Cardiac septum (tissue), 1 donor: ENCODE data around the gene STX8. TPM values are rescaled to one million over a fixed set of nuclear protein-coding genes. Genes with fewer than 3 reads are reported as not detected.
"Not testable (repeated sequence)": the region's sequence is repeated elsewhere in the genome, so short reads cannot be mapped to it uniquely, and the experiment has no call there.

Experiments
- DNase-seq: peaks from one replicate; pipeline ENCODE4 v3.0.0-alpha.2; 2020; ENCODE audit warnings: low spot score
- intact Hi-C: fragments of 100-400 bp; cut with DNase I; formaldehyde crosslinking; loops from one replicate; pipeline ENCODE4 v1.14.0; 2022
- long read RNA-seq: library from polyadenylated mRNA; unstranded; transcript quantifications from one replicate; pipeline ENCODE4 v2.0.0, GENCODE V29; 2021
- total RNA-seq: library from RNA; stranded (reverse); fragmentation: NEBNext Ultra II Directional; extraction: Animal tissue kit (Norgen Biotek cat#: 25700); gene quantifications from one replicate; pipeline ENCODE4 v1.2.1, GENCODE V29; 2021
- donor health status: DM: no; HTN: no; CAD: no.

The STX8 gene, protein sequence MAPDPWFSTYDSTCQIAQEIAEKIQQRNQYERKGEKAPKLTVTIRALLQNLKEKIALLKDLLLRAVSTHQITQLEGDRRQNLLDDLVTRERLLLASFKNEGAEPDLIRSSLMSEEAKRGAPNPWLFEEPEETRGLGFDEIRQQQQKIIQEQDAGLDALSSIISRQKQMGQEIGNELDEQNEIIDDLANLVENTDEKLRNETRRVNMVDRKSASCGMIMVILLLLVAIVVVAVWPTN
- total RNA-seq, result 53.0 TPM
- long read RNA-seq, transcript STX8-201 (8 exons, 1,246 nt), result major isoform, 29 of 40 reads
- long read RNA-seq, partial matches to known transcripts, result 2 of 40 reads
- long read RNA-seq, other reads (novel, unspliced or antisense), result 9 of 40 reads

DNA sequence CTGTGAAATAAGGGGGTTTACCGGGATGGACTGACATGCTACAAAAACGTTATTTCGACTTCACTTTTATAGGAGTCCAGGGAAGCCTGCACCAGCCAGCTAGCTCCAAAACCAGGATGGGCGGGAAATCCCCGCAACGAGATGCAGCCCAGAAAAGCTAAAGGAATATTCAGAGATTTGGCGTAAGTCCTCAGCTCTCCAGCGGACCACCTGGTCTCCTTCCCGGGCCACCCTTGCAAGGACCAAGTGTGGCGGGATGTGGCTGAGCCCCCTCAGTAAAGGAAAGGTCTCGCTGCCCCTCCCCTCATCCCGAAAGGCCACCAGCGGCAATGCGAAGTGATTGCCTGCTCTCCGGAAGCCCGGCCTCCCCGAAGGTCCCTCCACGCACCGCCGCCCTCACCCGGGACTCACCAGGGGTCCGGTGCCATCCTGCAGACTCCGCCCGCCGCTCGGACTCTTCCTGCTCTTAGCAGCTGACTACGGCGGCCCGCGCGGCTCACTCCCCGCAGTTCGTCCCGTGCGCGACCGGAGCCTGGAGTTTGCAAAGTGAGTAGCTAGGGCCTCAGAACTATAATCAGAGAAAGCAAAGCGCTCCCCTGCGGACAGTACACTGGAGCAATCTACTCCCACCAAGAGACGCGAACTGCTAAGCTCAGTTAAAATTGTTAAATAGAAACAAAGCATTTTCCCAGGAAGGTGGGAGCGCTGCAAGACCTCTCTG lies at the start of gene STX8:
STX8 (minus strand) TSS at position 440 of the 721 bp plus-strand sequence; CDS start at position 428, 12 bp downstream.
- intact Hi-C loops, result loop anchor here (10.0 kb wide), 1 partner anchor 189 kb away; no protein-coding TSS in a partner anchor
- DNase-seq, result peak; percentile 95

DNA sequence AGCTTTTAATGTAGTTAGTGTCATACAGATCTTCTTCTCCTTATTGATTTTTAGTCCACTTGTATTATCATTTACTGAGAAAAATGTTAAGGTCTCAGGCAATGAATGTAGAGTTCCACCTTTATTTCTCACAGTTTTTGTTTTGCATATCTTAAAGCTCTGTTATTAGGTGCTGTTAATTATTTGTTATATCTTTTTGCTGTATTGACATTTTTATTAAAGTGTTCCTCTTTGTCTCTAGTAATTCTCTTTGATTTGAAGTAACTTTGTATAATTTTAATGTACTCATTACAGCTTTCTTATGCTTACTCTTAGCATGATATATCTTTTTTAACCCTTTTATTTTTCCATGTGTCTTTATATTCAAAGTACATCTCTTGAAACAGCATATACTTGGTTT lies 47.3 kb upstream of the STX8 start:
- intact Hi-C loops, result no loop called here
- DNase-seq, result no peak

DNA sequence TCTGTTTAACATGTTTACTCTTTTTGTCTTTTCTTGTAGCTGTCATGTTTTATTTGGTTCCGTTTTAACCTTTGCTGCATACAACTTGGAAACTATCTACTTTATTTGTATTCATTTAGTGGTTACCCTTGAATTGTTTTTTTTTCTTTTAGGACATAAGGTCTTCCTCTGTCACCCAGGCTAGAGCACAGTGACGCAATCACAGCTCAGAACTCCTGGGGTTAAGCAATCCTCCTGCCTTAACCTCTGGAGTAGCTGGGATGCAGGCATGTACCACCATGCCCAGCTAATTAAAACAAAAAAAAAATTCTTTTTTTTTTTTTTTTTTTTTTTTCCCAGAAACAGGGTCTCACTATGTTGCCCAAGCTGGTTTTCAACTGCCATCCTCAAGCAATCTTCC lies 39.9 kb upstream of the STX8 start:
- intact Hi-C loops, result no loop called here
- no peak for DNase-seq

DNA sequence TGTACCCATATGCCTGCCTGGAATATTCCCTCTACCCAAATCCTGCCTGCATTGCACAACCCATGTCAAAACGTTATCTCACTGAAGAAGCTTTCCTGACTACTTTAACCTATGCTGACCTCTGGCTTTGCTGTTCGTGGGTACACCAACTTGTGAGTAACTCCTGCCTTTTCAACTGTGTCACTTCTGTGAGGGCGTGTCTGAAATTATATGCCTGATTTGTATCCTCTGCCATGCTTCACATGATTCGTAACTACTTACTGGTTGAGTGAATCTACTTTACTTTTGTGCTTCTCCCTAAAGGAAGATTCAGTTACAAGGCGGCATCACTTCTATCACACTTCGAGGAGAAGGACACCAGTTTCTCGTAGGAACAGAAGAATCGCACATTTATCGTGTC lies 36.4 kb upstream of the STX8 start:
- intact Hi-C loops, result no loop called here
- no peak for DNase-seq

DNA sequence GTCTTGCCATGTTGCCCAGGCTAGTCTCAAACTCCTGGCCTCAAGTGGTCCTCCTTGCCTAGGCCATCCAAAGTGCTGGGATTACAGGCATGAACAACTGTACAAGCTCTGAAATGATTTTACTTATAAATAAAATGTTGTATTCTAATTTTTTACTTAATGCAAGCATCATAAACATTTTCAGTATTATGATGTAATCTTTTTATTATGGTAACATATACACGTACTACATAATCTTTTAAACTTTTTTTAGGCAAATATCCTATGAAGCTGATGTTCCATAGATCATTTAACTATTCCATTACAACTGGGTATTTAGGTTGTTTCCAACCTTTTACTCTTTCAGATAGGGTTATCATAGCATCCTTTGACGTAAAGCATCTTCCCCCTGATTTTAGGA lies 35.9 kb upstream of the STX8 start:
- DNase-seq, result no peak
- intact Hi-C loops, result no loop called here

DNA sequence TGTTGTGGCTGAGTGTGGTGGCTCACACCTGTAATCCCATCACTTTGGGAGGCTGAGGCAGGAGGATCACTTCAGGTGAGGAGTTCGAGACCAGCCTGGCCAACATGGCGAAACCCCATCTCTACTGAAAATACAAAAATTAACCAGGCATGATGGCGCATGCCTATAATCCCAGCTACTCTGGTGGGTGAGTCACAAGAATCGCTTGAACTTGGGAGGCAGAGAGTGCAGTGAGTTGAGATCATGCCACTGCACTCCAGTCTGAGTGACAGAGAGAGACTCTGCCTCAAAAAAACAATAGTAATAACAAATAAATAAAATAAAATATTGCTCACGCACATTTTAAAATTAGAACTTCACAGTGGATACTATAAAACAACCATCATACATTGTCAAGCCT lies 31.4 kb upstream of the STX8 start:
- DNase-seq, intact Hi-C loops: not testable (repeated sequence)

DNA sequence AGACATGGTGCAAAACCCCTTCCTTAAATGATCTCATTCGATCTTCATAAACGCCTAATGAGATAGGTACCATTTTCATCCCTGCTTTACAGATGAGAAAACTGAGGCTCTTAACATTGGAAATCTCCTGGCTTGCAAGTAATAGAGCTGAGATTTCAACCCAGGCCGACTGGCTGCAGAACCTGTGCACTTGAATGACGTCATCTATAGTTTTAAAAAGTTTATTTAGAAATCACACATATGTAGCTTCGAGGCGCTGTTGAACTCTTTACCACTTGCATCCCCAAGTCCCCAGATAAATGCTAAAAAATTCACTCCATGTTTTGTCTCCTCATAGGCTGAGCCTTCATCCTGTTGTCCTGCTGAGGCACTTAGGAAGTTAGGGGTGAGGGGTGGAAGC lies 30.8 kb upstream of the STX8 start:
- DNase-seq, result no peak
- intact Hi-C loops, result no loop called here

DNA sequence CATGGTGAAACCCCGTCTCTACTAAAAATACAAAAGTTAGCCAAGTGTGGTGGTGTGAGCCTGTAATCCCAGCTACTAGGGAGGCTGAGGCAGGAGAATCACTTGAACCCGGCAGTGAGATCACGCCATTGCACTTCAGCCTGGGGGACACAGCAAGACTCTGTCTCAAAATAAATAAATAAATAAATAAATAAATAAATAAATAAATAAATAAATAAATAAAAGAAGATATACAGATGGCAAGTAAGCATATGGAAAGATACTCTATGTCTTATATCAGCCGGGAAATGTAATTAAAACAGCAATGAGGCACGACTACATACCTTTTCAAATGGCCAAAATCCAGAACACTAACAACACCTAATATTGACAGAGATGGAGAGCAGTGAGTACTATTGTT lies 29.0 kb upstream of the STX8 start:
- DNase-seq, intact Hi-C loops: not testable (repeated sequence)

DNA sequence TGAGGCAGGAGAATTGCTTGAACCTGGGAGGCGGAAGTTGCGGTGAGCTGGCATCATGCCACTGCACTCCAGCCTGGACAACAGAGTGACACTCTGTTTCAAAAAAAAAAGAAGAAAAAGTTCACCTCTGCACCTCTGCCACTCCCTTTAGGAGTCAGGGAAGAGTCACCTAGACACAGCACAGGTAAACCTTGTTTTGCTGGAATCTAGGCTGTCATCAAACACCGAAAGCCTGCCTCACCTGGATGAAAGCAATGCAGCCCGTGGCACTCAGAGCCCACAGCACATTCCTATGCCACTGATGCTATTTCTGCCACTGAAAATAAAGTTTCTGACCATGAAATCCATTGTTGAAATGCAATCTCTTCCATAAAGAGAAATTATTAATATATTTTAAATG lies 23.0 kb upstream of the STX8 start:
- no peak for DNase-seq
- intact Hi-C loops, result no loop called here

DNA sequence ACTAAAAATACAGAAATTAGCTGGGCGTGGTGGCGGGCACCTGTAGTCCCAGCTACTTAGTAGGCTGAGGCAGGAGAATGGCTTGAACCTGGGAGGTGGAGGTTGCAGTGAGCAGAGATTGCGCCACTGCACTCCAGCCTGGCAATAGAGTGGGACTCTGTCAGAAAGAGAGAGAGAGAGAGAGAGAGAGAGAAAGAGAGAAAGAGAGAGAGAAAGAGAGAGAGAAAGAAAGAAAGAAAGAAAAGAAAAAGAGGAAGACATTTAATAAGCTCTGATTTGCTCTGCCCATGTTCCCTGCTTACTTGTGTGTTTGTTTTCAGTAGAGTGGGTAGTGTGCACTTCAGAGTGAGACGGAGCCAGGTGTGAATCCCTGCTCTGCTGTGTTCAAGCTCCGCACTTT lies 22.0 kb upstream of the STX8 start:
- DNase-seq, intact Hi-C loops: not testable (repeated sequence)

DNA sequence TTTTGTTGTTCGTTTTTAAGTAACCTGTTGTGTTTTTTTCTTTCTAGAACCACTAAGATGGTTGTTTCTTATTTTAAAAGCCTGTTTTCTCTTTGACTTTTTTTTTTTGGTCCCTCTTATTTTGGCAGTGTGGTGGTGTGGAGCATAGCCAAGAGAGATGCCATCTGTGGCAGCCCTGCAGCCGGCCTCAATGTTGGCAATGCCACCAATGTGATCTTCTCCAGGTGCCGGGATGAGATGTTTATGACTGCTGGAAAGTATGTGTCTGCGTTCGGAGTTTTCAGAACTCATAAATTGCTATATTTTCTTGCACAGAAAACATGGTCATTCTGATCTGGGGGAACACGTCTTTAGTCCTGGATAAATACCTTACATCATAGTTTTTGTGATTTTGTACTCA lies 18.4 kb upstream of the STX8 start:
- intact Hi-C loops, result no loop called here

DNA sequence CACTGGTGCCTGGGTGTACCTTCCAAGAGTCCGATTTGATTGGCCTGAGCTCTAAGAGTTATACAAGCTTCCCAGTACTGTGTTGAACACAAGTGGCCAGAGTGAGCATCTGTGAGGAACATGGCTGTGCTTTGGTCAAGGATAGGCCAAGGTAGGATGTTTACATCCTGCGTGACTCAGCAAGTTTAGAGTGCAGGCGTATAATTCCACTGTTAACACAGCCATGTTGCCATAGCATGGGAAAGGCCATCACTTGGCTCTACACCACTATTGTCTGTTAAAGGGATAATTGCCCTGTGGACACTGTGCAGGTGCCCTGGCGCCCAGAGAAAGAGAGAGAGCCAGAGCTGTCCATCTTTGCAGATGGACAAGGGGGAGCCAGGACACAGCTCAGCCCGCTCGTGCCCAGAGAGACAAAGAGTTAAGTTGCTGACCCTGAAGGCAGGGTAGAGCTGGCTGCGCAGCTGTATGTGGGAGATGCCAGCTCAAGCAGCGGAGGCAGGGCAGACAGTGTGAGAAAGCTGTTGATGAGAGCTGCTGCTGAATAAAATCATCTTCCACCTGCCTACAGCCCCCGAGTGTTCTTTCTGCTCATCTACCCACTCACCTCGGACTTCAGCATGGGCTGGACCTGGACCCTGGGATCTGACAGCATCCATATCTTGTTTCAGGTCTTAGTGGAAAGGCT lies 12.5 kb upstream of the STX8 start:
- intact Hi-C loops, result no loop called here
- DNase-seq, result no peak

More for the DNA sequence above, 18.4 kb upstream of the STX8 start:
- no peak for DNase-seq

DNA sequence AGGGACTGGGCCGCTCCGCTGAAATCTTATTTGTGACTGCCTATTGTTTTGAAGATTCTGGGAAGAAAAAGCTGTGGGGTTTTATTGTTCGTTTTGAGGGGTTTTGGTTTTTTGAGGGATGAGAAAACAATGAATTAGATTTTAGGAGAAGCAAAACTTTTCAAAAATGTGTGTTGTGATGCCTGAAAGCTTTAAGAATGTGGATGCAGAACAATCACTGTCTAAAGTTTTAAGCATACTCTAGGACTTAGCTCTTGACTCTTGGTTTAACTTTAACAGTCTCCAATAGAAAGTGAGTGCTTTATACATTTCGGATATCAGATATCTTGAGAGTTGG lies 1.7 kb upstream of the STX8 start:
- intact Hi-C loops, result loop anchor here (10.0 kb wide), 1 partner anchor 187 kb away; no protein-coding TSS in a partner anchor
- DNase-seq, result no peak

DNA sequence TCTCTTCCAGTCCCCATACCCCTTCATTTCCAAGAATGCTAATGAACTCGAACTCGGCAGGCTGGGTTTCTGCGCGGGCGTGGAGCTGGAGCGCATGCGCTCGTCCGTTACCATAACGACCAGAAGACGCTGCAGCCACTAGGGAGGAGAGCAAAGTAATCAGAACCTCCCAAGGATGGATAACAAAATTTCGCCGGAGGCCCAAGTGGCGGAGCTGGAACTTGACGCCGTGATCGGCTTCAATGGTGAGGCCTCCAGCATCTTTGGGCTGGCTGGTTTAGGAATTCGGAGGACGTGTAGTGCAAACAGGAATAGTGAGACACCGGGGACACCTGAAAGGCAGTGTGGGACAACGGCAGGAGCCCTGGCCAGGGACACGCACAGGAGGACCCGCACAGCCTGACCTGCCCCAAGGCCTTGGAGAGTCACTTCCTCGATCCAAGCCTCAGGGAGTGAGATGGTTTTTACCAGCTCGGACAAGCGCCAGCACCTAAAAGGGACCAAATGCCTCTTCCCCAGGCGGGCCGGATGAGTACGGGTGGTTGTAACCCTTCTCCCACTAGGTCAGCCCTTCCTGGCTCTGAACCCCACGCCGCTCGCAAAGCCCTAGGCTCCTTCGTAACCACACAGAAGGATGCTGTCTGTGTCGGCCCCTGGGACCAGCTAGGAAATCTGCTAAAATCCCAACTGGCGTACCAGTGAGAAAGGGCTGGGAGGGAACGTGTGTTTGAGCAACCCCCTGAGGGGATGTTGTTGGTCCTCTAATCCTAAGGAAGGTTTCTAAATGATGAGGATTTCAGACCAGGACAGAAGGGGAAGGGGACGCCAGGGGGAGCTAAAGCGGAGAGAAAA lies 1.1 kb upstream of the STX8 start, which contains the start of gene CFAP52:
CFAP52 (plus strand) TSS at position 122 of the 852 bp plus-strand sequence; CDS start at position 176, 54 bp downstream.
- intact Hi-C loops, result loop anchor here (10.0 kb wide), 1 partner anchor 188 kb away; no protein-coding TSS in a partner anchor
- peak; percentile 83 for DNase-seq

DNA sequence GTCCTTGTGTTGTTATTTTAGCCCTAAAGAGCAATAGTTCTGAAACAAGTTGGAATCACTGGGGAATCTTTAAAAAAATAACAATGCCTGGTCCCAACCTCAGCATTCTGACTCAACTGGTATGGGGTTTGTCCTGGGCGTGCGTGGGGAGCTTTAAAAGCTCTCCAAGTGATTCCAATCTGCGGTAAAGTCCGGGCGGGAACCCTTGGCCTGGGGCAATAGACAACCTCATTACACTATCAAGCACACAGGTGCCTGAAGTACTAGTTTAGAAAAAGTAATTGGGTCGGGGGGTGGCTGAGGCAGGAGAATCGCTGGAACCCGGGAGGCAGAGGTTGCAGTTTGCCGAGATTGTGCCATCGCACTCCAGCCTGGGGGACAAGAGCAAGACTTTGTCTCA lies 4.4 kb downstream of the STX8 start:
- intact Hi-C loops, result loop anchor here (10.0 kb wide), 1 partner anchor 194 kb away; no protein-coding TSS in a partner anchor
- no peak for DNase-seq

DNA sequence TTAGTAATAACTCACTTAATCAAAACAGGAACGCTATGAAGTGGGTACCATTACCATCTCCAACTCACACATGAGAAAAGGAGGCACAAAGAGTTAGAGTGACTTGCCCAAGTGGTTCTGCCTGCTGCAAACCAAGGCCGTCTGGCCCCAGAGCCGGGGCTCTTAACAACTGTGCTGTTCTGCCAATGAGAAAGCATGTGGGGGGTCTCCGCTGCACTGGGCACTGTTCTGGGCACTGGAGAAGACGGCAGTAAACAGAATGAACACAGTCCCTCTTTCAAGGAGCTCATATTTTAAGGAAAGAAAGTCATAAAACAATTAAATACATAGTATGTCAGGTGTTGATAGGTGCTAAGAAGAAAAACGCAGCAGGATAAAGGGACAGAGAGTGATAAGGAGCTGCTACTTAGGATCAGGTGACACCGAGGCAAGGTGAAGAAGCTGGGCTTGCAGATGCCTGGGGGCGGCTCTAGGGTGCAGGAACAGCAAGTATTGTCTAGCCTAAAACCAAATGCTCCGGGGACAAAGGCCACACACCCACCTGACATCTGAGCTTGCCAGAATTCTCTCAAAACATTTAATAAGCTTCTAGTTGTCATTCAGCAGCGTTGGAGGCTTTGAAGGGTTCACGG lies 6.5 kb downstream of the STX8 start:
- no peak for DNase-seq
- intact Hi-C loops, result no loop called here

DNA sequence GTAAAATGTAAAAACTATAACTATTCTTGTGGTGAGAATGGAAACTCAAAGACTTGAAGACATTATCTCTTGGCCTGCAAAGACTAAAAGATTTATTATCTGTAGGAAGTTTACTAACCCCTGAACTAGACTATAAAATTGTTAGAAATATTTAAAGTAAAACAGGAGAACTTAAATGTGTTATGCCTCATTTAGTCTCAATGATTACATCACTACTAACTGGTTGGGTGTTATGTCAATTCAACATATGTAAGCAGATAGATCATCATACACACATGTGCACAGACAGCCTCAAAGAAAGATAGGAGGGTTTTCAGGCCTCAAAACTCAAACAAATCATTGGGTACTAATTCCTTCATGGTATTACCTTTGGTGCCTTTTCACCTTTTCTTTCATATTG lies 7.6 kb downstream of the STX8 start:
- no peak for DNase-seq
- intact Hi-C loops, result no loop called here

DNA sequence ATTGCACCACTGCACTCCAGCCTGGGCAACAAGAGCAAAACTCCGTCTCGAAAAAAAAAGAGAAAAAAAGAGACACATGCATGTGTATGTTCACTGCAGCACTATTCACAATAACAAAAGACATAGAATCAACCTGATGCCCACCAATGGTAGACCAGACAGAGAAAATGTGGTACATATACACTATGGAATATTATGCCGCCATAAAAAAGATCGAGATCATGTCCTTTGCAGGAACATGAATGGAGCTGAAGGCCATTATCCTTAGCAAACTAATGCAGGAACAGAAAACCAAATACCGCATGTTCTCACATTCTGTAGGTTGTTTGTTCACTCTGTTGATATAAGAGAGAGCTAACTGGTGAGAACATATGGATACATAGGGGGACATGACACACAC lies 8.9 kb downstream of the STX8 start:
- DNase-seq, intact Hi-C loops: not testable (repeated sequence)

DNA sequence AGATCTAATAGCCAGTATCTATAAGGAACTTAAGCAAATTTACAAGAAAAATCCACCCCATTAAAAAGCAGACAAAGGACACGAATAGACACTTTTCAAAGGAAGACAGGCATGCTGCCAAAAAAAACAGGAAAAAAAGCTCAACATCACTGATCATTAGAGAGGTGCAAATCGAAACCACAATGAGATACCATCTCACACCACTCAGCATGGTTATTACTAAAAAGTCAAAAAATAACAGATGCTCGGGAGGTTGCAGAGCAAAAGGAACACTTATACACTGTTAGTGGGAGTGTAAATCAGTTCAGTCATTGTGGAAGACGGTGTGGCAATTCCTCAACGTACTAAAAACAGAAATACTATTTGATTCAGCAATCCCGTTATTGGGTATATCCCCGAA lies 9.6 kb downstream of the STX8 start:
- no peak for DNase-seq
- intact Hi-C loops, result no loop called here
